IgD-negative memory B cell (primary cell): ENCODE data around the gene ING3. TPM values are rescaled to one million over a fixed set of nuclear protein-coding genes. Genes with fewer than 3 reads are reported as not detected.
A peak's percentile ranks its signal among the peaks of the same experiment; 100 is the strongest.

Source experiments
- H3K27ac Mint-ChIP-seq, 3 donors: one replicate each; pipeline ENCODE4 v1.8.0; 2020 to 2022; ENCODE audit warnings: mild to moderate bottlenecking in 3 of 3, mixed read lengths in 3 of 3, moderate library complexity in 1 of 3
- H3K27me3 Mint-ChIP-seq: one replicate; pipeline ENCODE4 v1.8.0; 2021; ENCODE audit warnings: mixed read lengths
- H3K36me3 Mint-ChIP-seq: one replicate; pipeline ENCODE4 v1.8.0; 2020; ENCODE audit warnings: mild to moderate bottlenecking, mixed read lengths
- H3K4me1 Mint-ChIP-seq, 3 donors: one replicate each; pipeline ENCODE4 v1.8.0; 2020 to 2022; ENCODE audit warnings: mixed read lengths in 3 of 3, mild to moderate bottlenecking in 1 of 3
- H3K4me3 Mint-ChIP-seq, 4 donors: one replicate each; pipeline ENCODE4 v1.8.0; 2020 to 2022; ENCODE audit warnings: mild to moderate bottlenecking in 4 of 4, mixed read lengths in 4 of 4, moderate library complexity in 3 of 4
- H3K9me3 Mint-ChIP-seq, 3 donors: one replicate each; pipeline ENCODE4 v1.8.0; 2020 to 2021; ENCODE audit warnings: mixed read lengths in 3 of 3, mild to moderate bottlenecking in 1 of 3
- polyA plus RNA-seq: library from polyadenylated mRNA; unstranded; fragments of 300-500 nt; fragmentation: Illumina TruSeq; gene quantifications from one replicate; pipeline ENCODE4 v1.2.3, GENCODE V29; 2021

Gene ING3
- polyA plus RNA-seq, 1 donor from 2014 or later = 29.4 TPM

- no peak overlapping the region for H3K27ac Mint-ChIP-seq
- H3K36me3 Mint-ChIP-seq = peaks cover 2% of the 10 kb centered on the region
- H3K4me3 Mint-ChIP-seq = no peak overlapping the region
- no peaks in the 10 kb centered on the region for H3K4me1 Mint-ChIP-seq
- H3K27me3 Mint-ChIP-seq = no peaks in the 10 kb centered on the region
- H3K9me3 Mint-ChIP-seq = no peaks in the 10 kb centered on the region
These were observed 8.7 kb upstream of the ING3 start for GRCh38 chr7:120941856-120942255.

- no peak overlapping the region for H3K27ac Mint-ChIP-seq
- H3K4me1 Mint-ChIP-seq = no peaks in the 10 kb centered on the region
- H3K36me3 Mint-ChIP-seq = peaks cover 2% of the 10 kb centered on the region
- no peaks in the 10 kb centered on the region for H3K27me3 Mint-ChIP-seq
- no peaks in the 10 kb centered on the region for H3K9me3 Mint-ChIP-seq
- no peak overlapping the region for H3K4me3 Mint-ChIP-seq
These were observed 7.7 kb upstream of the ING3 start for GRCh38 chr7:120942861-120943260.

DNA sequence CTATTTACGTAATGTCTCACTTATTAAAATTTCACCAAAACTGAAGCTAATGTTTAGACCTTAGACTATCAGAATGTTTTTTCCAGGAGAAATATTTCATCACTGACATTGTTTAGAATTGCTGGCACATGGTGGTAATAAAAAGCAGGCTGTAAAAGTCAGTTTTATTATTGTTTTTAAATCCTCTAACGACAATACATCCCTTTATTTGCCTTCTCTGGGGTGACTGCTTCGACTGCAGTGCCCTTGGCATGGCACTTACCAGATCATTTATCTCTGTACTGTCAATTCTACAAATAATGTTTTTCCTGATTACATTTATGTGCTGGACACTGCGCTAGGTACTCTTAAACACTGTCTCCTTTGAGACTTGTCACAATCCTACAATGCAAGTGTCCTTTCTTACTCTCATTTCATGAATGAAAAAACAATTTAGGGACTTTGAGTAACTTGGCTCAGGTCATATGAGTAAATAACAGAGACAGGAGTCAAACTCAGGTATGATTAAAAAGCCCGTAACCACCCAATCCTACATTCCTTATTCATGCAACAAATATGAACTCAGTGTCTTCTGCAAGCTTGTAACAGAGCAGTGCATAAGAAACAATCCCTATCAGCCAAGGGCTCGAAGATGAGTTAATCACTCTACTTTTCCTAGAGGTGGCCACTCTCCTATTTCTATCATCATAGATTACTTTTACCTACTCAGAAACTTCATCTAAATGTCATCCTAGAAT lies 5.6 kb upstream of the ING3 start:
- Mint-ChIP-seq H3K4me1 (peaks cover 0 to 7% (median 5%) of the 10 kb centered on the region in 3 donors), H3K27ac (peak overlapping the region in 1 of 3 donors; percentile 34), H3K27me3 (peaks cover 2% of the 10 kb centered on the region), H3K9me3 (no peaks in the 10 kb centered on the region), H3K4me3 (no peak overlapping the region), H3K36me3 (peaks cover 2% of the 10 kb centered on the region)

DNA sequence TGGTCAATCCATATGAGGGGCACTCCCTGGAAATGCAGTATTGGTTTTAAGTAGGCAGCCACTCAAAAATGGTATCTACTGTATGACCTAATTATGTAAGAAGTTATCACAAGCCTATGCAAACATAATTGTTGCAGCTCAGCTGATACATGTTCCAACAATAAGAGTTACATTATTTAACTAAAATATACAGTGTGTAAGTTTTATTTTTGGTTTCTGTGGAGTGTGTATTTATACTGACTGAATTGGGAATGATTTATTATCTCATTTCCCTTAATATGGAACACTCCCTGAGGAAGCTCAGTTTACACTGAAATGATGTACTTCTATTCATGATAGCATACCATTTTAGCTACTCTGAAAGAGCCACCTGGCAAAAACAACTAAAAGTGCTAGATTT lies 2.6 kb upstream of the ING3 start:
- Mint-ChIP-seq H3K27me3 (peaks cover 2% of the 10 kb centered on the region), H3K27ac (no peak overlapping the region), H3K4me3 (peak overlapping the region in 2 of 4 donors; percentile 63 to 94), H3K9me3 (no peaks in the 10 kb centered on the region), H3K4me1 (peaks cover 13 to 20% (median 15%) of the 10 kb centered on the region in 3 donors), H3K36me3 (peaks cover 2% of the 10 kb centered on the region)

DNA sequence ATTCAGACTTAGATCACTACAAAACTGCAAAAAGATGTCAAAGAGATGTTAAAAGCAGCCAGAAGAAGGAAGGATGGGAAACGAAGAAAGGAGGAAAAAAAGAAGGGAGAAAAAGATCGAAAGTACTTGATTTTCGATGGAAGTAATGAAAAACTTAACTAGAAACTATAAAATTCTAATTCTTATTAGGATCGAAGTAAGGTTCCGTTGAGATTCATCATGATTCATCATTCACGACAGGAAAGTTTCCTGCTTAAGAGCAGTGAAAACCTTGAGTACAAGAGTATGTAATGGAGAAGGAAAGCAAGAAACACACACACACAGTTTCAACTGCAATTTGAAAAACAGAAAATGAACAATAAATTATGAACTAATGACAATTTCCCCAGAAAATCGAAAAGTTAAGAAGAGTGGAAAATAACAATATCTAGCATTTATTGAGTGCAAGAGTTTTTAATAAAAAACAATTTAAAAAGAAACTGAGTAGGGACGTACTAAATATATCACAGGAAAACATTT lies 1.1 kb upstream of the ING3 start:
- peaks cover 2% of the 10 kb centered on the region for H3K36me3 Mint-ChIP-seq
- H3K4me3 Mint-ChIP-seq = peak overlapping the region; percentile 94 to 99 (median 96)
- H3K27me3 Mint-ChIP-seq = peaks cover 2% of the 10 kb centered on the region
- H3K27ac Mint-ChIP-seq = peak overlapping the region in 2 of 3 donors; percentile 10 to 98
- peaks cover 13 to 20% (median 15%) of the 10 kb centered on the region in 3 donors for H3K4me1 Mint-ChIP-seq
- no peaks in the 10 kb centered on the region for H3K9me3 Mint-ChIP-seq

DNA sequence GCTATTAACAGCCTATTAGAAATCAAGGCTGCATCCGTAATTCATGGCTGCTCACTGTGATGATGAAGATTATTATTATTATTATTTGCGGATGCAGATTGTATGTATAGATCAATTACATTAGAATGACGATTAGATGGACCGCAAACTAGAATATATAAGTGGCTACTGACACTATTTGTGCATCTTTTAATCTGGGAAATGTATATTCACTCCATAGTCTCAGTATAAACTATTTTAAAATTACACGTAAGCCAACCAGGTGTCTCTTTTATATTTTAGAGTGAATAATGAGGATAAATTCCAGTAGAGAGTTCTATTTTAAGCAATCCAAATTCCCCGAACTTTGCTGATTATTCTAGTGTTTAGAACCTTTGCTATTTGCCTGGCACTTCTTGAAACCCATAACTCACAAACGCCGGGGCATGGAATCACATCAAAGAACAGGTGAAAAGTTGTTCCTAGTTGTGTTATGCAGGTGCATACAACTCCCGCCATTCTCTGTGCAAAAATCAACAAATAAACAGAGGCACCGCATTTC lies 509 bp upstream of the ING3 start:
- Mint-ChIP-seq H3K27me3 (peaks cover 2% of the 10 kb centered on the region), H3K27ac (peak overlapping the region; percentile 98 to 100 (median 99)), H3K9me3 (no peaks in the 10 kb centered on the region), H3K36me3 (peaks cover 2% of the 10 kb centered on the region), H3K4me1 (peaks cover 13 to 20% (median 15%) of the 10 kb centered on the region in 3 donors), H3K4me3 (peak overlapping the region; percentile 94 to 99 (median 96))

DNA sequence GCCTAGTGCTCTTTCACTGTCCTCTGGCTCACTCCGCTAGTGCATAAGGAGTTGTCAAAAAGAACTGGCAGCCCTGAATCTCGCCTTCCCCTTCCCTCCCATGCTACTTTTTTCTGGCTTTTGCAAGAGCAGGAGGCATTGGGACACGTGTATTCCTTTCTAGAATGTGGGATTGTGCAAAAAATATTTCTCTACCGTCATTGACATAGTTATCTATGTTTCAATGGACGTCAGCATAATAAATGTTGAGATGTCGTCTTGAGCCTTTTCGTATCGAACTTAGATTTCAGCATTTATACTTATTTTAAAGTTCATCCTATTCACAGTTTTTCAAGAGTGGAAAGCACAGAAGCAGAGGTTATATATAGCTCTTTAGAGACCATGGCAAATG lies 727 bp downstream of the ING3 start:
- no peaks in the 10 kb centered on the region for H3K36me3 Mint-ChIP-seq
- H3K27me3 Mint-ChIP-seq = peaks cover 2% of the 10 kb centered on the region
- peak overlapping the region; percentile 94 to 99 (median 96) for H3K4me3 Mint-ChIP-seq
- H3K9me3 Mint-ChIP-seq = no peaks in the 10 kb centered on the region
- H3K4me1 Mint-ChIP-seq = peaks cover 15 to 20% (median 17%) of the 10 kb centered on the region in 3 donors
- H3K27ac Mint-ChIP-seq = peak overlapping the region; percentile 98 to 100 (median 99)

GRCh38 chr7:120951826-120952225 lies 1.2 kb downstream of the ING3 start:
- Mint-ChIP-seq H3K4me3 (peak overlapping the region; percentile 94 to 99 (median 96)), H3K27me3 (peaks cover 2% of the 10 kb centered on the region), H3K4me1 (peaks cover 17 to 20% (median 17%) of the 10 kb centered on the region in 3 donors), H3K9me3 (no peaks in the 10 kb centered on the region), H3K27ac (peak overlapping the region in 1 of 3 donors; percentile 98), H3K36me3 (no peaks in the 10 kb centered on the region)

GRCh38 chr7:120955577-120956149 lies 5.1 kb downstream of the ING3 start:
- no peaks in the 10 kb centered on the region for H3K9me3 Mint-ChIP-seq
- no peak overlapping the region for H3K4me3 Mint-ChIP-seq
- H3K4me1 Mint-ChIP-seq = peaks cover 14 to 37% (median 17%) of the 10 kb centered on the region in 3 donors
- peaks cover 7% of the 10 kb centered on the region for H3K36me3 Mint-ChIP-seq
- no peak overlapping the region for H3K27ac Mint-ChIP-seq
- no peaks in the 10 kb centered on the region for H3K27me3 Mint-ChIP-seq

DNA sequence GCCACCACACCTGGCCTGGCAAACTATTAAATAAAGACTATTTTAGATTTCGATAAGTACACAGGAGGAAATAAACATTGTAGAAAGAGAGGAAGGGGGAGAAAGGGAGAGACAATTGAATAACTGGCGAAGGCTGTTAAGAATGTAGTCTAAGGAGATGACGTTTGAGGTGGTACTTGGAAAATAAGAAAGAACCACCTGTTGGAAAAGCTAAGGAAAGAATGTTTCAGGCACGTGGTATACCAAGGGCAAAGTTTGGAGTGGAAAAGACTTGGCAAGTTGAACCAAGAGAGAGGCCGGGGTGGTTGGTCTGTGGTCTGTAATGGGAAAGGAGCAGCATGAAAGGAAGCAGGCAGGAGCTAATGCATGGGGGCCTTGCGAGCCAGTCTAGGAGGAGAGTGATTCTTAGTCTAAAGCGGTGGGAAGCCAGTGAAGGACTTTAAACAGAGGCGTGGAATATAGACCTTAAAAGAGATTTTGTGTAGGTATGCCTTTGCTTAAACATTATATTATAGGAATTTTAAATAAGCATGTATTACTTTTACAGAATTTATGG lies 9.4 kb downstream of the ING3 start:
- Mint-ChIP-seq H3K9me3 (no peaks in the 10 kb centered on the region), H3K4me1 (peaks cover 9 to 45% (median 16%) of the 10 kb centered on the region in 3 donors), H3K27me3 (no peaks in the 10 kb centered on the region), H3K36me3 (peaks cover 12% of the 10 kb centered on the region), H3K4me3 (no peak overlapping the region), H3K27ac (peak overlapping the region in 1 of 3 donors; percentile 87)

DNA sequence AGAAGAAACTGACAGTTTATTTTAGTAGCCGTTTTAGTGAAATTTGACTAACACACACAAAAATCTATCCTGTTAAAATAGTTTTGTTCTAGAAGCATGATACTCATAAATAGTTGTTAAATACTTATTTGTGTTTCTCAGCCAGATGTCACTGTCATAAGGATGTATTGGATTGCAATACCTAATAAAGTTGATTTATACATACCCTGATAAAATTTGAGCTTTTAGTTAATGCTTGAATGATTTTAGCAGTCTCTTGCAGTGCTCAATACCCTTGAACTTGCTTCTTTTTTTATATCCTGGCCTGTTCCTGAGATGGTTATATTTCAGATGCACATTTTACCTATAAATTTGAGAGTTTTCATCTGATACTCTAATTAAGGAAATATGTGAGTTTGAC lies 10.1 kb downstream of the ING3 start:
- H3K9me3 Mint-ChIP-seq = no peaks in the 10 kb centered on the region
- peaks cover 9 to 45% (median 14%) of the 10 kb centered on the region in 3 donors for H3K4me1 Mint-ChIP-seq
- H3K36me3 Mint-ChIP-seq = peaks cover 13% of the 10 kb centered on the region
- no peak overlapping the region for H3K4me3 Mint-ChIP-seq
- H3K27me3 Mint-ChIP-seq = no peaks in the 10 kb centered on the region
- H3K27ac Mint-ChIP-seq = peak overlapping the region in 1 of 3 donors; percentile 69

GRCh38 chr7:120961638-120962173 lies 11.1 kb downstream of the ING3 start:
- Mint-ChIP-seq H3K9me3 (no peaks in the 10 kb centered on the region), H3K27ac (no peak overlapping the region), H3K4me3 (no peak overlapping the region), H3K27me3 (no peaks in the 10 kb centered on the region), H3K36me3 (peaks cover 13% of the 10 kb centered on the region), H3K4me1 (peaks cover 9 to 41% (median 14%) of the 10 kb centered on the region in 3 donors)

- peaks cover 12% of the 10 kb centered on the region for H3K36me3 Mint-ChIP-seq
- H3K27me3 Mint-ChIP-seq = no peaks in the 10 kb centered on the region
These were observed 13.5 kb downstream of the ING3 start for GRCh38 chr7:120964088-120964487.

DNA sequence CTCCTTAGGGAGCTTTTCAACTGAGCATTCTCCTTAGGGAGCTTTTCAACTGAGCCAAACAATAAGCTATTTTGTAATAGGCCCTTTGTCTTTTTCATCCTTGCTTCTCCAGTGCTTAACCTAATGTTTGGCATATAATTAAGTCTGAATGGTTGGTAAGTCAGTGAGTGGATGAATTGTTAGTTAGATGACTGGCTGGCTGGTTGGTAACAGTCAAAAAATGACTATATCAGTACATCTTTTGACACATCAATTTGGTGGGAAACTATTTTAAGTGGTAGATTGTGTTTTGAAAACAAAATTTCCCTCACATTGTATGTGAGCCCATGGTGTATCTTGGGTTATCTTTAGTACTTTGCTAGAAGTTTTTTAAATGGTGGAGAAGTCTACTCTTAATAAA lies 16.4 kb downstream of the ING3 start:
- peaks cover 13% of the 10 kb centered on the region for H3K36me3 Mint-ChIP-seq
- H3K27ac Mint-ChIP-seq = no peak overlapping the region
- H3K4me3 Mint-ChIP-seq = no peak overlapping the region
- no peaks in the 10 kb centered on the region for H3K27me3 Mint-ChIP-seq
- peaks cover 1 to 5% (median 2%) of the 10 kb centered on the region in 3 donors for H3K4me1 Mint-ChIP-seq
- H3K9me3 Mint-ChIP-seq = no peaks in the 10 kb centered on the region

More at GRCh38 chr7:120964088-120964487, 13.5 kb downstream of the ING3 start:
- H3K4me3 Mint-ChIP-seq = no peak overlapping the region
- H3K9me3 Mint-ChIP-seq = no peaks in the 10 kb centered on the region
- H3K4me1 Mint-ChIP-seq = peaks cover 8 to 29% (median 9%) of the 10 kb centered on the region in 3 donors
- no peak overlapping the region for H3K27ac Mint-ChIP-seq

- H3K4me3 Mint-ChIP-seq = no peak overlapping the region
- H3K9me3 Mint-ChIP-seq = no peaks in the 10 kb centered on the region
- H3K27me3 Mint-ChIP-seq = no peaks in the 10 kb centered on the region
- H3K27ac Mint-ChIP-seq = no peak overlapping the region
- H3K4me1 Mint-ChIP-seq = no peaks in the 10 kb centered on the region
- peaks cover 11% of the 10 kb centered on the region for H3K36me3 Mint-ChIP-seq
These were observed 23.3 kb downstream of the ING3 start for GRCh38 chr7:120973849-120974248.
